ENCODE results near the gene DDX24. TPM values are rescaled to one million over a fixed set of nuclear protein-coding genes. Genes with fewer than 3 reads are reported as not detected.
A peak's percentile ranks its signal among the peaks of the same experiment; 100 is the strongest.

DDX24 gene
- total and polyA plus RNA-seq, 7 experiments from 2014 or later: 190 to 438 (median 320) TPM

DNA sequence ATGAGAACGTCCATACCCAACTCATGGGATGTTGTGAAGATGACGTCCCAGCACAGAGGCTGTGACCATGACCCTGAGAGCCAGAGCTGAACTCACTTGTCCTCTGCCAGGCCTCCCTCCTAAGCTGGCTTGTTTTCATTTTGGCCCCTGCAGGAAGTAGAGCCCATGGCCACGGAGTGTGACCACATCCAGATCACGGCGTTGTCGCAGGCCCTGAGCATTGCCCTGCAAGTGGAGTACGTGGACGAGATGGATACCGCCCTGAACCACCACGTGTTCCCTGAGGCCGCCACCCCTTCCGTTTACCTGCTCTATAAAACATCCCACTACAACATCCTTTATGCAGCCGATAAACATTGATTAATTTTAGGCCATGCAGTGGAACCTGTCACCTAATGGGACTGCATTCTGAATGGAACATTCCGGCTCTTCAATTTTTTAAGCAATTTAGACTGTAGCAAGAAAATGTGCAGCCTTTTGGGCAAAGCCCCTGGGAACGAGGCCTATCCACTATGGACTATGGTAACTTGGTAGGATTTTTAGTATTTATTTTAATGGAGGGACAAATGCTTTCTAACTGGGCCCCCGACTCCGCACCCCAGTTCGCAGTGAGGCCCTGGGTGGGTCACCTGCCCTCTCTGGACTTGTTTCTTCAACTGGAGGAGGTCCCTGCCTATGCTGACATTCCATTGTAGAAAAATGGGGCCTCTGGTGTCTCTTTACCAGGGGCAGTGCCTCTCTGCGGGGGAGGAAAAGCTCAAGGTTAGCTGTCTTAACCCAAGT, 35.2 kb downstream of the DDX24 start:
- no peak for DNase-seq
- H3K27me3 Mint-ChIP-seq: no peaks in the 10 kb centered on the region

DNA sequence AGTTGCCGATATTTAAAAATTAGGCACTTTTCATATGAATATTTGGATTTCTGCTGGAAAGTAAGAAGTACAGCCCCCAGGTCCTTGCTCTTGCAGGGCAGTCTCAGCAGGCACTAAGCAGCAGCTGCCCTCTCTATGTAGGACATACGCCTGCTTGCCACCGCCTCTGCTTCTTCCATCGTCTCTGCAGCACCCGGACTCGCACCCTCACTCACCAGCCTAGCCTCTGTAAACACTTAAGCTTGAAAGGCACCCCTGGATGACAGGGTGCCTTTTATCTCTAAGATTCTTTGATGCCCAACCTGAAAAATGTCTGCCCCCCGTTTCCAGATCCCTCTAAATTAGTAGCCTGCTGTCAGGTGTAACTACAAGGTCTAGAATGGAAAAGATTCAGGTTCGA, 35.9 kb downstream of the DDX24 start:
- no peak overlapping the region for H3K27ac ChIP-seq (ENCODE audit: low read depth, low read length)
- H3K27me3 ChIP-seq (ENCODE audit: control insufficient read depth in 2 of 2, insufficient read depth in 2 of 2, low read length in 2 of 2): no peaks in the 10 kb centered on the region
- DNase-seq (no peak), ATAC-seq (no peak)
- ChIA-PET POLR2A (no interaction called here), CTCF (no interaction called here)
- H3K27me3 Mint-ChIP-seq: no peaks in the 10 kb centered on the region
- H3K4me3 Mint-ChIP-seq: no peak overlapping the region
- H3K9me3 Mint-ChIP-seq: peaks cover 0 to 3% (median 0%) of the 10 kb centered on the region in 11 donors
- peaks cover 3 to 22% (median 10%) of the 10 kb centered on the region in 5 donors for H3K36me3 Mint-ChIP-seq
- H3K27ac Mint-ChIP-seq: peak overlapping the region in 3 of 9 donors; percentile 29 to 83 (median 43)
- peaks cover 3 to 56% (median 17%) of the 10 kb centered on the region in 3 experiments for H3K36me3 ChIP-seq (ENCODE audit: control insufficient read depth in 2 of 3, insufficient read depth in 3 of 3, low read length in 3 of 3)
- no peak overlapping the region for H3K4me3 ChIP-seq (ENCODE audit: low read length)
- H3K4me1 Mint-ChIP-seq: peaks cover 0 to 4% (median 0%) of the 10 kb centered on the region in 7 donors
- intact Hi-C loops (cut with micrococcal nuclease): no loop called here
- H3K9me3 ChIP-seq (ENCODE audit: control insufficient read depth in 2 of 3, low read length in 3 of 3): no peaks in the 10 kb centered on the region
- no peaks in the 10 kb centered on the region for H3K4me1 ChIP-seq (ENCODE audit: control insufficient read depth in 2 of 2, insufficient read depth in 2 of 2, low read length in 2 of 2)

More for the DNA sequence above, 35.2 kb downstream of the DDX24 start:
- Mint-ChIP-seq H3K27ac (peak overlapping the region in 4 of 9 donors; percentile 10 to 83 (median 36)), H3K4me3 (peak overlapping the region in 1 of 10 donors; percentile 37), H3K9me3 (peaks cover 0 to 1% (median 0%) of the 10 kb centered on the region in 11 donors), H3K36me3 (peaks cover 5 to 29% (median 14%) of the 10 kb centered on the region in 5 donors), H3K4me1 (peaks cover 0 to under 1% (median 0%) of the 10 kb centered on the region in 7 donors)
- Histone ChIP-seq H3K4me1 (ENCODE audit: control insufficient read depth in 2 of 2, insufficient read depth in 2 of 2, low read length in 2 of 2) (no peaks in the 10 kb centered on the region), H3K27ac (ENCODE audit: low read depth, low read length) (no peak overlapping the region), H3K27me3 (ENCODE audit: control insufficient read depth in 2 of 2, insufficient read depth in 2 of 2, low read length in 2 of 2) (no peaks in the 10 kb centered on the region), H3K36me3 (ENCODE audit: control insufficient read depth in 2 of 3, insufficient read depth in 3 of 3, low read length in 3 of 3) (peaks cover 9 to 63% (median 23%) of the 10 kb centered on the region in 3 experiments), H3K4me3 (ENCODE audit: low read length) (no peak overlapping the region), H3K9me3 (ENCODE audit: control insufficient read depth in 2 of 3, low read length in 3 of 3) (no peaks in the 10 kb centered on the region)
- ChIA-PET POLR2A (no interaction called here), CTCF (no interaction called here)
- ATAC-seq: no peak
- intact Hi-C loops (cut with micrococcal nuclease): no loop called here

DNA sequence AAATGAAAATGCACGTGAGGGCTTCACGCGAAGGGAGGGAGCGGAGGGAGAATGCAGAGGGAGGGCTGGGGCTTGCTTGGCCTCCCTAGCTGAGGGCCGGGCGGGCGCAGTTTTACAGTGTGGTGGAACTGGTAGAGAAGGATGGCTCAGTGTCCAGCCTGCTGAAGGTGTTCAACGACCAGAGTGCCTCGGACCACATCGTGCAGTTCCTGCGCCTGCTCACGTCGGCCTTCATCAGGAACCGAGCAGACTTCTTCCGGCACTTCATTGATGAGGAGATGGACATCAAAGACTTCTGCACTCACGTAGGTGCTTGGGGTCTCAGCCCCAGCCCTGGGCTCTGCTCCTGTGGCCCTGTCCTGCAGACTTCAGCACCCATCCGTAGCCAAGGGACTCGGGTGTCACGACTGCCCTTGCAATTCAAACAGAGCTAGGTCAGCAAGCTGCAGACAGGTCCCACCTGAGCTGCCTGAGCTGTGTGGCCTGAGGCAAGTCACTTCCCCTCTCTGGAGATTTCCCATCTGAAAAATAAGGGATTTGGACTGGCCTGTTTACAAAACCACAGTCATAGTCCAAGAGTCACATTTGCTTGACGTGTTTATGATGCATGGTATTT, 36.4 kb downstream of the DDX24 start:
- ATAC-seq (no peak), DNase-seq (no peak)
- no peak overlapping the region for H3K27ac ChIP-seq (ENCODE audit: low read depth, low read length)
- intact Hi-C loops (cut with micrococcal nuclease): no loop called here
- CTCF ChIA-PET: no interaction called here
- H3K27me3 ChIP-seq (ENCODE audit: control insufficient read depth in 2 of 2, insufficient read depth in 2 of 2, low read length in 2 of 2): no peaks in the 10 kb centered on the region
- Mint-ChIP-seq H3K36me3 (peaks cover 0 to 18% (median 7%) of the 10 kb centered on the region in 5 donors), H3K27me3 (no peaks in the 10 kb centered on the region), H3K27ac (peak overlapping the region in 2 of 9 donors; percentile 43 to 67), H3K4me1 (peaks cover 0 to 4% (median 0%) of the 10 kb centered on the region in 7 donors), H3K4me3 (no peak overlapping the region), H3K9me3 (peaks cover 0 to 3% (median 0%) of the 10 kb centered on the region in 11 donors)
- H3K9me3 ChIP-seq (ENCODE audit: control insufficient read depth in 2 of 3, low read length in 3 of 3): no peaks in the 10 kb centered on the region
- H3K36me3 ChIP-seq (ENCODE audit: control insufficient read depth in 2 of 3, insufficient read depth in 3 of 3, low read length in 3 of 3): peaks cover 0 to 51% (median 15%) of the 10 kb centered on the region in 3 experiments
- H3K4me1 ChIP-seq (ENCODE audit: control insufficient read depth in 2 of 2, insufficient read depth in 2 of 2, low read length in 2 of 2): no peaks in the 10 kb centered on the region
- POLR2A ChIA-PET: no interaction called here
- H3K4me3 ChIP-seq (ENCODE audit: low read length): no peak overlapping the region

DNA sequence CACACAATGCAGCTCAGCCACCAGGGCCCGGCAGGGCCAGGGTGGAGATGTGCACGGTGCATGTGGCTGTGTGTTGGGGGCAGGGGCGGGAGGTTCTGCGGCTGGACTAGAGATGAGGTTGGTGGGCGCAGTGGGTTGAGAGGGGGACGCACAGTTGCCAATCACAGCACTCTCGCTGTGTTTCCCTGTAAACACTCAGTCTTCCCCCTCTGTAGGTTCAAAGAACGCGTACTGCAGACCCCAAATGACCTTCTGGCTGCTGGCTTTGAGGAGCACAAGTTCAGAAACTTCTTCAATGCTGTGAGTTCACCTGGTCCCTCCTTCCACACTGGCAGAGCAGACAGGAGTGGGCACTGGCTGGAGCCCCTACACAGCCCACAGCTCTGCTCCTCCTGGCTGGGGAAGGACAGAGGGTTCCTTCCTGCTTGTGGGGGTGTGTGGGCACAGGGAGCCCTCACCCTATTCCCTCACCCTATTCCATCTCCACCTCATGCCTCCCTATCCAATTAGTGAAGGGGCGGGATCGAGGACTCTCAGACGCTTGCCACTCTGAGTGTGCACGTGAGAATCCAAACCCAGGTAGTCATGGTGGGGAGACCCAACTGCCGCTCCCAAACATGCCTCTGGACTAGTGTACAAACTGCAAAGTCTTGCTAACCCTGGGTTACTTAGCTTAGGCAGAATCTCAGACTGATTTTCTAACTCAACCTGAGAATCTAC, 37.1 kb downstream of the DDX24 start:
- H3K4me3 ChIP-seq (ENCODE audit: low read length): no peak overlapping the region
- H3K9me3 ChIP-seq (ENCODE audit: control insufficient read depth in 2 of 3, low read length in 3 of 3): no peaks in the 10 kb centered on the region
- ChIA-PET CTCF (interaction anchor here (1.0 kb wide), 1 partner anchor 9 kb away, joined by 3 read pairs; no protein-coding TSS in a partner anchor), POLR2A (no interaction called here)
- intact Hi-C loops (cut with micrococcal nuclease): no loop called here
- H3K27ac Mint-ChIP-seq: peak overlapping the region in 6 of 9 donors; percentile 13 to 78 (median 42)
- H3K4me3 Mint-ChIP-seq: no peak overlapping the region
- ATAC-seq (peak; percentile 10), DNase-seq (no peak)
- no peak overlapping the region for H3K27ac ChIP-seq (ENCODE audit: low read depth, low read length)
- H3K27me3 Mint-ChIP-seq: no peaks in the 10 kb centered on the region
- peaks cover 0 to 3% (median 0%) of the 10 kb centered on the region in 11 donors for H3K9me3 Mint-ChIP-seq
- peaks cover 0 to 44% (median 9%) of the 10 kb centered on the region in 3 experiments for H3K36me3 ChIP-seq (ENCODE audit: control insufficient read depth in 2 of 3, insufficient read depth in 3 of 3, low read length in 3 of 3)
- H3K27me3 ChIP-seq (ENCODE audit: control insufficient read depth in 2 of 2, insufficient read depth in 2 of 2, low read length in 2 of 2): no peaks in the 10 kb centered on the region
- H3K4me1 ChIP-seq (ENCODE audit: control insufficient read depth in 2 of 2, insufficient read depth in 2 of 2, low read length in 2 of 2): no peaks in the 10 kb centered on the region
- peaks cover 0 to 4% (median 0%) of the 10 kb centered on the region in 7 donors for H3K4me1 Mint-ChIP-seq
- peaks cover 0 to 18% (median 7%) of the 10 kb centered on the region in 5 donors for H3K36me3 Mint-ChIP-seq

DNA sequence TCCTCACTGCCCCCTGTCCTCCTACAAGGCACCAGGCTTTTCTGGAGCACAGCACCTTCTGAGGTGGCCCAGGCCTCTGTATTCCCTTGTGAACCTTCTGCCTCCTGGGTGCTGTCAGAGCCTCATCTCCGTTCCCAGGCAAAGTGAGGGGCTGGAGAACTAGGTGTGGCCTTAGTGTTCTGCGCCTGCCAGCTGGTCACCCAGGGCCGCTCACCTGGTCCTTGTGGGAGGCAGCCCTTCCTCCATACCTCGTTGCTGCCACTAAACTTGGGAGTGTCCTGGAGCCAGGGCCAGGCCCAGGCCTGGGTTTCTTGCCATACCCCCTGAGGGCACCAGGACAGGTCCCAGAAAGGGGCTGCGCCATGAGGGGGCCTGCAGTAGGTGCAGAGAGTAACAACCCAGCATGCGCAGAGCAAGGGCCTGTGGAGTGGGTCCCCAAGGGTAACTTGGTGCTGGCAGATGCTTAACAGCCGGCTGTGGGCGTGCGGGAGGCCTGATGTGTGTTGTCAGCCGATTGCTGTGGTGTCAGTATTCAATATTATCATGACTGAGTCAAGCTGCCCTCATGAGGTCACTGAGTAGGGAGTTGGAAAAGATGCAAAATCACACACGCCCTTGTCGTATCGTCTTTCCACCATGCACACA, 37.8 kb downstream of the DDX24 start:
- Histone ChIP-seq H3K4me3 (ENCODE audit: low read length) (no peak overlapping the region), H3K36me3 (ENCODE audit: control insufficient read depth in 2 of 3, insufficient read depth in 3 of 3, low read length in 3 of 3) (peaks cover 0 to 38% (median 5%) of the 10 kb centered on the region in 3 experiments), H3K4me1 (ENCODE audit: control insufficient read depth in 2 of 2, insufficient read depth in 2 of 2, low read length in 2 of 2) (no peaks in the 10 kb centered on the region), H3K27me3 (ENCODE audit: control insufficient read depth in 2 of 2, insufficient read depth in 2 of 2, low read length in 2 of 2) (no peaks in the 10 kb centered on the region), H3K27ac (ENCODE audit: low read depth, low read length) (no peak overlapping the region), H3K9me3 (ENCODE audit: control insufficient read depth in 2 of 3, low read length in 3 of 3) (no peaks in the 10 kb centered on the region)
- CTCF ChIA-PET: interaction anchor here (1.0 kb wide), 1 partner anchor 9 kb away, joined by 3 read pairs; no protein-coding TSS in a partner anchor
- peak overlapping the region in 2 of 9 donors; percentile 13 to 62 for H3K27ac Mint-ChIP-seq
- H3K9me3 Mint-ChIP-seq: peaks cover 0 to 3% (median 0%) of the 10 kb centered on the region in 11 donors
- DNase-seq (no peak), ATAC-seq (peak; percentile 6)
- peaks cover 0 to 15% (median 4%) of the 10 kb centered on the region in 5 donors for H3K36me3 Mint-ChIP-seq
- POLR2A ChIA-PET: no interaction called here
- no peak overlapping the region for H3K4me3 Mint-ChIP-seq
- intact Hi-C loops (cut with micrococcal nuclease): no loop called here
- peaks cover 0 to 4% (median 0%) of the 10 kb centered on the region in 7 donors for H3K4me1 Mint-ChIP-seq
- no peaks in the 10 kb centered on the region for H3K27me3 Mint-ChIP-seq

All from naive thymus-derived CD4-positive, alpha-beta T cell (primary cell).